Keratinocyte (primary cell): ENCODE data around the gene CLECL1.

Experiments
- EZH2 ChIP-seq: IDR thresholded peaks from one replicate; pipeline ENCODE4 v1.6.1; 2012; ENCODE audit warnings: inconsistent platforms, mild to moderate bottlenecking, low read length, moderate library complexity
- TF ChIP-seq, protein P1 (sequence below), 3 experiments: IDR thresholded peaks in 1 of 3; conservative IDR thresholded peaks in 1 of 3; optimal IDR thresholded peaks in 1 of 3; 2 replicates in 2 of 3; 3 replicates in 1 of 3; pipeline versions ENCODE3 to v1.5.1; 2011; ENCODE audit warnings: low read length in 3 of 3, mild to moderate bottlenecking in 3 of 3, moderate library complexity in 2 of 3, control low read depth in 1 of 3, inconsistent platforms in 1 of 3; ENCODE audit not compliant: insufficient read depth in 2 of 3; ENCODE audit errors: extremely low read depth in 1 of 3

- TF ChIP-seq, protein P1, sequence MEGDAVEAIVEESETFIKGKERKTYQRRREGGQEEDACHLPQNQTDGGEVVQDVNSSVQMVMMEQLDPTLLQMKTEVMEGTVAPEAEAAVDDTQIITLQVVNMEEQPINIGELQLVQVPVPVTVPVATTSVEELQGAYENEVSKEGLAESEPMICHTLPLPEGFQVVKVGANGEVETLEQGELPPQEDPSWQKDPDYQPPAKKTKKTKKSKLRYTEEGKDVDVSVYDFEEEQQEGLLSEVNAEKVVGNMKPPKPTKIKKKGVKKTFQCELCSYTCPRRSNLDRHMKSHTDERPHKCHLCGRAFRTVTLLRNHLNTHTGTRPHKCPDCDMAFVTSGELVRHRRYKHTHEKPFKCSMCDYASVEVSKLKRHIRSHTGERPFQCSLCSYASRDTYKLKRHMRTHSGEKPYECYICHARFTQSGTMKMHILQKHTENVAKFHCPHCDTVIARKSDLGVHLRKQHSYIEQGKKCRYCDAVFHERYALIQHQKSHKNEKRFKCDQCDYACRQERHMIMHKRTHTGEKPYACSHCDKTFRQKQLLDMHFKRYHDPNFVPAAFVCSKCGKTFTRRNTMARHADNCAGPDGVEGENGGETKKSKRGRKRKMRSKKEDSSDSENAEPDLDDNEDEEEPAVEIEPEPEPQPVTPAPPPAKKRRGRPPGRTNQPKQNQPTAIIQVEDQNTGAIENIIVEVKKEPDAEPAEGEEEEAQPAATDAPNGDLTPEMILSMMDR (optimal IDR thresholded peaks at IDR 0.05 in 1 of 3, IDR thresholded peaks at IDR 0.05 in 1 of 3, conservative IDR thresholded peaks at IDR 0.05 in 1 of 3; ENCODE audit: extremely low read depth in 1 of 3, insufficient read depth in 2 of 3, low read length in 3 of 3) = no peak
- no peak for TF ChIP-seq EZH2
These were observed 28.0 kb upstream of the CLECL1 start, which contains the start of gene CD69 for GRCh38 chr12:9760699-9761418.
